OCI-LY3 (cell line): ENCODE results near the gene ZIC5.

Source experiments
- H2AFZ ChIP-seq: fragments of 200-600, 300-600 bp; shearing (Covaris generic); 2 replicates; pipeline ENCODE4 v1.6.0; 2014; ENCODE audit warnings: antibody characterized with exemption, low read depth, low read length
- H3K27ac ChIP-seq: fragments of 200-600, 300-600 bp; sonication (generic); 2 replicates; pipeline ENCODE4 v1.5.1; 2014; ENCODE audit warnings: mild to moderate bottlenecking, low read length, moderate library complexity, mixed read lengths
- H3K27me3 ChIP-seq: fragments of 200-600, 300-600 bp; sonication (generic); 2 replicates; pipeline ENCODE4 v1.6.1; 2014; ENCODE audit warnings: low read depth, low read length, mixed read lengths
- H3K36me3 ChIP-seq: fragments of 200-600, 300-600 bp; sonication (generic); replicated peaks from 2 replicates; pipeline ENCODE3; 2014; ENCODE audit warnings: low read depth, low read length, mixed read lengths
- H3K4me1 ChIP-seq: fragments of 300-600, 200-600 bp; sonication (generic); 2 replicates; pipeline ENCODE4 v1.6.1; 2014; ENCODE audit warnings: low read length, mixed read lengths
- H3K4me2 ChIP-seq: fragments of 200-600, 300-600 bp; sonication (generic); 2 replicates; pipeline ENCODE4 v1.6.1; 2014; ENCODE audit warnings: low read length, mixed read lengths
- H3K4me3 ChIP-seq: fragments of 300-600, 200-600 bp; sonication (generic); 2 replicates; pipeline ENCODE4 v1.5.1; 2014; ENCODE audit warnings: antibody characterized with exemption, mild to moderate bottlenecking, low read length, moderate library complexity
- H3K79me2 ChIP-seq: fragments of 300-600, 200-600 bp; shearing (Covaris generic); 2 replicates; pipeline ENCODE4 v1.6.1; 2014; ENCODE audit warnings: mild to moderate bottlenecking, low read length, mixed read lengths
- H3K9ac ChIP-seq: fragments of 300-600, 200-600 bp; shearing (Covaris generic); 2 replicates; pipeline ENCODE4 v1.6.0; 2014; ENCODE audit warnings: mild to moderate bottlenecking, low read length, moderate library complexity
- H3K9me3 ChIP-seq: fragments of 200-600, 300-600 bp; shearing (Covaris generic); 2 replicates; pipeline ENCODE4 v1.6.1; 2014; ENCODE audit warnings: low read length, mixed read lengths; ENCODE audit not compliant: insufficient read depth
- H4K20me1 ChIP-seq: fragments of 200-600, 300-600 bp; sonication (generic); 2 replicates; pipeline ENCODE4 v1.6.1; 2016; ENCODE audit warnings: low read length, mixed read lengths; ENCODE audit not compliant: insufficient read depth
- EZH2phosphoT487 ChIP-seq: fragments of 200-600 bp; shearing (Covaris generic); IDR thresholded peaks from 2 replicates; pipeline ENCODE4 v1.6.1; 2018; ENCODE audit warnings: antibody characterized with exemption, mixed run types, low read depth
- TF ChIP-seq, protein P1 (sequence below): fragments of 200-600, 300-600 bp; sonication (generic); IDR thresholded peaks from 2 replicates; pipeline ENCODE4 v1.5.1; 2014; ENCODE audit warnings: antibody characterized with exemption, low read length, low read depth

The ZIC5 gene

DNA sequence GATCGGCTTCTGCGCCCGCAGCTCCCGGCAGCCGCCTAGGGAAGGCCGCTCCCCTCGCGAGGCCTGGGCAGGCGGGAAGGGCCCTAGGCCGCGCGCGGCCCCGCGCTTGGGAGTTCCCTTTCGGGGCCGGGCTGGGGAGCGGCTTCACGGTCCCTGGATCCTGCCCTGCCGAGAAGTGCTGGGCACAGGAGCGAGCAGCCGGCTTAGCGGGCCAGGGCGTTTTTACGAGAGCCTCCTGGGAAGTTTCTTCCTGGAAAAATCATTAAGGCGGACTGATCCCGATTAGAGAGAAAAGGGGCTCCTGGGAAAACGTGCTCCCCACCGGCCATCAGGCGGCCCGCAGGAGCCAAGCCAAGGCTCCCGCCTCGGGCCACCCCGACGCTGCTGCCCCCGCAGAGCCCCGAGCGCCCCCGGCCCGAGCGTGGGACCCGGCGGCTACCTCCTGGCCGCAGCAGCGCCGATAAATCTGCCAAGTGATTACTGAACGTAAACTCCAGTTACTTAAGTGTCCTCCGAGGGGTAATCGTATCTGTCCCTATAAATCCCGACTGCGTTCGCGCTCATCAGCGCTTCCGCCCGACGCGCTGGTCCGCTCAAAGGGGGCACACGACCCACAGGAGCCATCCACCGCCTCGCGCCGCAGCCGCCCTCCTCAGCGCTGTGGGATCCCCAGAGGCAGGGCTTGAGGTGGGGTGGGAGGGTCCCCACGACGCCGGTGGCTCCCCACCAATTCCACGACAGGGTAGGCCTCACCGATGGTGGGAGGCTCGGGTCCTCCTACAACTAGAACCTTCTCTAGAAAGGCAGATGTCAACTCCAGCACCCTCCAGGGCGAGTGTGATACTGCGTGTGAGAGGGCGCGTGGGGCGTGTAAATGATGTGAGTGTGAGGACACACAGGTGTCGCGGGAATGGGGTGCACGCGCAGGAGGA lies 2.8 kb downstream of the ZIC5 start:
- TF ChIP-seq EZH2phosphoT487 = no peak
- TF ChIP-seq, protein P1, sequence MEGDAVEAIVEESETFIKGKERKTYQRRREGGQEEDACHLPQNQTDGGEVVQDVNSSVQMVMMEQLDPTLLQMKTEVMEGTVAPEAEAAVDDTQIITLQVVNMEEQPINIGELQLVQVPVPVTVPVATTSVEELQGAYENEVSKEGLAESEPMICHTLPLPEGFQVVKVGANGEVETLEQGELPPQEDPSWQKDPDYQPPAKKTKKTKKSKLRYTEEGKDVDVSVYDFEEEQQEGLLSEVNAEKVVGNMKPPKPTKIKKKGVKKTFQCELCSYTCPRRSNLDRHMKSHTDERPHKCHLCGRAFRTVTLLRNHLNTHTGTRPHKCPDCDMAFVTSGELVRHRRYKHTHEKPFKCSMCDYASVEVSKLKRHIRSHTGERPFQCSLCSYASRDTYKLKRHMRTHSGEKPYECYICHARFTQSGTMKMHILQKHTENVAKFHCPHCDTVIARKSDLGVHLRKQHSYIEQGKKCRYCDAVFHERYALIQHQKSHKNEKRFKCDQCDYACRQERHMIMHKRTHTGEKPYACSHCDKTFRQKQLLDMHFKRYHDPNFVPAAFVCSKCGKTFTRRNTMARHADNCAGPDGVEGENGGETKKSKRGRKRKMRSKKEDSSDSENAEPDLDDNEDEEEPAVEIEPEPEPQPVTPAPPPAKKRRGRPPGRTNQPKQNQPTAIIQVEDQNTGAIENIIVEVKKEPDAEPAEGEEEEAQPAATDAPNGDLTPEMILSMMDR = no peak
- H3K9me3 ChIP-seq = no peaks in the 10 kb centered on the region
- no peak overlapping the region for H2AFZ ChIP-seq
- no peak overlapping the region for H3K27ac ChIP-seq
- peaks cover 6% of the 10 kb centered on the region; the same call in 1 of the 2 replicates for H3K4me1 ChIP-seq
- no peak overlapping the region for H3K4me2 ChIP-seq
- H3K4me3 ChIP-seq = no peak overlapping the region
- H3K9ac ChIP-seq = no peak overlapping the region
- no peaks in the 10 kb centered on the region for H3K36me3 ChIP-seq
- H4K20me1 ChIP-seq = no peaks in the 10 kb centered on the region
- no peaks in the 10 kb centered on the region for H3K27me3 ChIP-seq
- H3K79me2 ChIP-seq = no peaks in the 10 kb centered on the region

DNA sequence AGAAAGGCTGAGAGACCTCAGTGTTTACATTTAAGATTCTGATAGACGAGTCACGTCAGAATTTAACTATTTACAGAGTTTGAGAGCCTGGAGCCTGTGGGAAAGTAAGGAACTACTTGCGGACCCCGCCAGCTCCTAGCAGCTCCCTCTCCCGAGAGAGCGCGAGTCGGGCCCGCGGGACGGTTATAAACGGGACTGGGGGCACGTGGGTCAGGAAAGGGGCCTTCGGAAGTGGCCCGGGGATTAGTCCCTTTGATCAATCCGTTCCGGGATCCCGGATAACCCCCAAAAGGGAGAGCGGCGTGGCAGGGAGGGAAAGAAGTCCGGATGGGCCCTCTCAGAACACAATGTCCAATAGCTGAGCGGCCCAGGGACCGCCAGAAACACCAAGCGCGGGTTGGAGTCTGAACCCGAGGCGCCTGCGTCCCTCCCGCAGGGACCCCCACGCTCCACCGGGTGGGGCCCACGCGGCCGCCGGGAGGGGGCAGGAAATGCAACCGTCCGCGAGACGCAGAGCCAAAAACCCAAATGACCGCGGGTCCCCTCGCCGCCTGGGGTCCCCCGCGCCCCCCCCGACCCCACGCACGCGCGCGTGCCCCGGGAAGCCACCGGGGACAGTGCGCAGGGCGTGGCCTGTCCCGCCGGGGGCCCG lies 3.6 kb downstream of the ZIC5 start:
- TF ChIP-seq, protein P1 = no peak
- TF ChIP-seq EZH2phosphoT487 = no peak
- Histone ChIP-seq H3K9me3 (no peaks in the 10 kb centered on the region), H4K20me1 (no peaks in the 10 kb centered on the region), H3K4me2 (no peak overlapping the region), H3K36me3 (no peaks in the 10 kb centered on the region), H3K4me3 (no peak overlapping the region), H3K9ac (no peak overlapping the region), H3K27me3 (no peaks in the 10 kb centered on the region), H3K79me2 (no peaks in the 10 kb centered on the region), H2AFZ (no peak overlapping the region), H3K4me1 (peaks cover 6% of the 10 kb centered on the region; the same call in 1 of the 2 replicates), H3K27ac (no peak overlapping the region)

DNA sequence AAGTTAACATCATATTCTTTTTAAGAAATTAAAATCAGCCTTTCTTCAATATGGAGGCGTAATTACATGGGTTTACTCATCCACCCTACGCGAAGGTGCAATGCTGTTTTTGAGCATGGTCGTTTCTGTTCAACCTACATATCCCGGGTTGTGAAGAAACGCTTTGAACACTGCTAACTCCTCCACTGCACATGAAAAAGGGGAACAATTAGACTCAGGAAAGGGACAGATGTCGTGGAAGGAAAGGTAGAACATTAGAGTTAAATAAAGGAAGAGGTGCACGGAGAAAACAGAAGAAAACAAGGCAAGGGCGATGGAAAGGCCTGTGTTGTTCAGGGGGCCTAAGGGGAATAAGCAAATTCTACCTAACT lies 4.1 kb downstream of the ZIC5 start:
- H3K27me3 ChIP-seq = no peaks in the 10 kb centered on the region
- H3K4me3 ChIP-seq = no peak overlapping the region
- no peaks in the 10 kb centered on the region for H4K20me1 ChIP-seq
- no peak for TF ChIP-seq EZH2phosphoT487
- TF ChIP-seq, protein P1 = no peak
- H3K4me2 ChIP-seq = no peak overlapping the region
- H3K9me3 ChIP-seq = no peaks in the 10 kb centered on the region
- H3K4me1 ChIP-seq = peaks cover 6% of the 10 kb centered on the region; the same call in 1 of the 2 replicates
- H3K79me2 ChIP-seq = no peaks in the 10 kb centered on the region
- H3K36me3 ChIP-seq = no peaks in the 10 kb centered on the region
- no peak overlapping the region for H2AFZ ChIP-seq
- H3K27ac ChIP-seq = no peak overlapping the region
- no peak overlapping the region for H3K9ac ChIP-seq

DNA sequence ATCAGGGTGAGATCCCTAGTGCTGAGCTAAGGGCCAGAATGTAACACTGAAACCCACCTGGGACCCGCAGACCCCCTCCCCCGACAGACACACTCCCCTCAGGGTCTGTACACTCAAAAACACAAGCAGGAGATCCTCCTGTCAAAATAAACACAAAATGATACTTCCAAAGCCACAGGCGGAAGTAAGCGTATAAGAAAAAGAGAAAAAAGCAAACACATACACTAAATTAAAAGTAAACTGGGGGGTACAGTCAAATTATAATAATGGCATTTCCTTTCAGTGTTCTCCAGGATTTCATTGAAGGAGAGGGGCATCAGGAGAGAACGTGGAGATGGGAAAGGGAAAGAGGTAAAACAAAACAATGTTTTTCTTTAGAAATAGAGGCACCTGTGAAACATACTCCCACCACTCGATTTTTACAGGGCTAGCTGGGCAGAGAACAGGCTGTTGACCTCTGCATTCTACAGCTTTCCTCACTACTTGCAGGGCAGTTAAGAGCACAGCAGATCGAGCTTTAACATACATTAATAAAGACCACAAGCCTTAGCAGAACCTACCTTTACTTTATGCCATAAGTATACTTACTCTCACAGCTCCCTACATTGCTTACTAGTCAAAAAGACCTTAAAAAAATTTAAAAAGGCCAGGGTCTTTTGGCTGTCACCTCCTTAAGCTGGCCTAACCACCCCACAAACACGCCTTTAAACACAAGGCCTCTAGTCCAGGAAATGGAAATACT lies 5.3 kb downstream of the ZIC5 start:
- H3K4me2 ChIP-seq = no peak overlapping the region
- H3K36me3 ChIP-seq = no peaks in the 10 kb centered on the region

More for the DNA sequence above, 5.3 kb downstream of the ZIC5 start:
- Histone ChIP-seq H3K27me3 (no peaks in the 10 kb centered on the region), H3K4me3 (no peak overlapping the region), H3K79me2 (no peaks in the 10 kb centered on the region), H3K27ac (no peak overlapping the region), H2AFZ (no peak overlapping the region), H3K4me1 (peaks cover 6% of the 10 kb centered on the region; the same call in 1 of the 2 replicates), H3K9ac (no peak overlapping the region), H4K20me1 (no peaks in the 10 kb centered on the region), H3K9me3 (no peaks in the 10 kb centered on the region)
- TF ChIP-seq EZH2phosphoT487 = no peak
- TF ChIP-seq, protein P1 = no peak
